RWPE2 (cell line): ENCODE measurements around the gene ADPRS.

Source experiments
- ATAC-seq: fragments of 200-7000 bp; cut with Tn5 transposase; 3 replicates; pipeline ENCODE4 v1.9.1; 2021; ENCODE audit warnings: low read depth
- DNase-seq: peaks from one replicate; pipeline ENCODE4 v3.0.0-alpha.2; 2020; ENCODE audit warnings: low spot score
- H3K27ac ChIP-seq: fragments of 450-650 bp; 2 replicates; pipeline ENCODE4 v1.5.1; 2017; ENCODE audit warnings: mild to moderate bottlenecking; ENCODE audit not compliant: poor library complexity, severe bottlenecking
- H3K27me3 ChIP-seq: fragments of 250-450 bp; sonication (Bioruptor Pico); 2 replicates; pipeline ENCODE4 v1.5.1; 2021; ENCODE audit warnings: mild to moderate bottlenecking, moderate library complexity; ENCODE audit not compliant: insufficient read depth, poor library complexity, severe bottlenecking
- H3K36me3 ChIP-seq: fragments of 250-450 bp; sonication (Bioruptor Pico); 2 replicates; pipeline ENCODE4 v1.5.1; 2020; ENCODE audit warnings: low read depth, mild to moderate bottlenecking, moderate library complexity
- H3K4me1 ChIP-seq: fragments of 250-450 bp; sonication (Bioruptor Pico); 2 replicates; pipeline ENCODE4 v1.5.1; 2021; ENCODE audit warnings: mild to moderate bottlenecking, moderate library complexity; ENCODE audit not compliant: insufficient read depth, poor library complexity, severe bottlenecking
- H3K4me3 ChIP-seq: fragments of 250-450 bp; sonication (Bioruptor Pico); 2 replicates; pipeline ENCODE4 v1.5.1; 2021; ENCODE audit warnings: mild to moderate bottlenecking, moderate library complexity; ENCODE audit not compliant: severe bottlenecking
- H3K9me3 ChIP-seq: fragments of 250-450 bp; sonication (Bioruptor Pico); 2 replicates; pipeline ENCODE4 v1.5.1; 2021; ENCODE audit warnings: mild to moderate bottlenecking, moderate library complexity; ENCODE audit not compliant: severe bottlenecking
- CTCF ChIP-seq: fragments of 450-650 bp; IDR thresholded peaks from one replicate; pipeline ENCODE4 v1.5.1; 2017; ENCODE audit warnings: mild to moderate bottlenecking, moderate library complexity; ENCODE audit not compliant: poor library complexity, severe bottlenecking

The ADPRS gene

GRCh38 chr1:36114371-36114770 is 25.7 kb downstream of the ADPRS start:
- Histone ChIP-seq H3K4me3 (no peak overlapping the region), H3K27ac (no peak overlapping the region), H3K9me3 (no peaks in the 10 kb centered on the region), H3K36me3 (no peaks in the 10 kb centered on the region), H3K4me1 (peaks cover 2% of the 10 kb centered on the region), H3K27me3 (no peaks in the 10 kb centered on the region)
- no peak for ATAC-seq
- no peak for DNase-seq
- no peak for TF ChIP-seq CTCF

DNA sequence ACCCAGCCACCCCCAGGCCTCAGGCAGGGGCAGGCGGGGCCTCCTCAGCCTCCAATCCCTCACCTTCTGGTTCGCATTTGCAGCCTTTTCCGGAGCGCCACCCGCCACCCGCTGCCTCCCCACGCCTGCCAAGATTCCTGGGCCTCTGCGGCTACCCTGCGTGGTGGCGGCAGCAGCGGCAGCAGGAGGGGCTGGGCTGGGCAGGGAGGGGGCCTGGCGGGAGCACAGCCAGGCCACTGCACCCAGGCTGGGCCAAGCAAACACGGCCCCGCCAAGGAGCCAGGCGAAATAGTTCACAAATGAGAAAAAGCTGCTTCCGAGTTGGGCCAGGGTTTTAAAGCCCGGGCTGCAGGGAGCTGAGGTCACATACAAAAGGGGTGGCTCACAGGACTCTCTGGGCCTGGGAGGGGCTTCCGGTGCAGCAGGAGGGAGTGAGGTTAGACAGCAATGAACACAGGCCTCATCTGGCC is 26.5 kb downstream of the ADPRS start:
- DNase-seq (no peak), ATAC-seq (no peak; the same call in 2 of the 3 replicates)
- Histone ChIP-seq H3K4me3 (no peak overlapping the region), H3K27me3 (no peaks in the 10 kb centered on the region), H3K36me3 (no peaks in the 10 kb centered on the region), H3K27ac (no peak overlapping the region), H3K4me1 (no peaks in the 10 kb centered on the region), H3K9me3 (no peaks in the 10 kb centered on the region)
- TF ChIP-seq CTCF: no peak

GRCh38 chr1:36115931-36116330 is 27.2 kb downstream of the ADPRS start:
- no peaks in the 10 kb centered on the region for H3K9me3 ChIP-seq
- no peak overlapping the region for H3K4me3 ChIP-seq
- no peak overlapping the region for H3K27ac ChIP-seq
- DNase-seq (no peak), ATAC-seq (no peak)
- H3K27me3 ChIP-seq: no peaks in the 10 kb centered on the region
- no peaks in the 10 kb centered on the region for H3K36me3 ChIP-seq
- no peaks in the 10 kb centered on the region for H3K4me1 ChIP-seq
- no peak for TF ChIP-seq CTCF

DNA sequence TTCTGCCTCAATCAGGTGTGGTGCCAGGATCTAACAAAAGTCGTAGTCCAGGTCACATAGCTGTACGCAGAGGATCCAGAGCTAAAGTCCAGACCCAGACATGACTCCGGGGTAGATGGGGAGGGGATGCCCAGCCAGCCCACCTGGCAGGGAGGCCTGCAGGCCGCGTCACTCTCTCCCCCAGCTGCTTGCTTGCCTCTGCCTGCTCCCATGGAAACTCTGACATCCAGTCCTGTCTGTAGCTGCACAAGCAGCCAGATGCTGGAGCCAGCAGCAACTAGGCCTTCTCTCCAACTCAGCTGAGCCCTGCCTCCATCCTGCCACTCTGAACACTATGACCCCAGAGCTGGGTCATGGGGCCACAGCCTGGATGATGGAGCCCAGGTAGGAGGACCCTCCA is 28.2 kb downstream of the ADPRS start:
- Histone ChIP-seq H3K4me3 (no peak overlapping the region), H3K27ac (no peak overlapping the region), H3K27me3 (no peaks in the 10 kb centered on the region), H3K36me3 (no peaks in the 10 kb centered on the region), H3K4me1 (no peaks in the 10 kb centered on the region), H3K9me3 (no peaks in the 10 kb centered on the region)
- no peak for TF ChIP-seq CTCF
- ATAC-seq (no peak), DNase-seq (no peak)

DNA sequence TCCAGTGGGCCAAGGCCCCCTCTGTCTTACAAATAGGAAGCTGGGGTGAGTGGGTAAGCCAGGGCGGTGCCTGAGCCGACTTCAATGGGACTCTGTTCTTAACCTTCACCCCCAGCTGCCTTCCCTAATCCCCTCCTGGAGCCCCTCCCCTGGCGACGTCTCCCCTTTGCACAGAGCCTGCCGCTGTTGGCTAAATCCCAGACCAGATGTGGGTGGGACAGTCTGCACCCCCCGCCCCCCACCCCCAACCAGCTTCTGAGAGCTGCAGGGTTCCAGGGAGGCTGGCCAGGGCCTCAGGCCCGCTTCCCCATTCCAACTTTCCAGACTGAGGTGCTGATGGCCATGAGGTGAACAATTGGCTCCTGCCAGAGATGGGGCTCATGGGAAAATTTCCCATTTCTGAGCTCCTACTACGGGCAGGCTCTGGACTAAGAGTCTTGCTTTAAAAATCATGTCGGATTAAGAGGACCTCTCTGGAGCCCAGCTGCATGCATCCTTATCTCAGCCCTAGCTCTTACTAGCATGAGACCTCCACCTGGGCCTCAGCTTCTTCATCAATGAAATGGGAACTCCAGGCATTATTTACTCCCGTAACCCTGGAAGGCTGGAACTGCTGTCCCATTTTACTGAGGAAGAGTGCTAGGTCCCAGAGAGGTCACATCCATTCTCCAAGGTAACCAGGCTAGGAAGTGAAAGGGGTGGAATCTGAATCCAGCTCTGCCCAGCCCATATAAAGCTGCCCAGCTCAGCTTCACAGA is 29.9 kb downstream of the ADPRS start:
- Histone ChIP-seq H3K4me3 (no peak overlapping the region), H3K27me3 (no peaks in the 10 kb centered on the region), H3K9me3 (no peaks in the 10 kb centered on the region), H3K36me3 (no peaks in the 10 kb centered on the region), H3K4me1 (no peaks in the 10 kb centered on the region), H3K27ac (no peak overlapping the region)
- no peak for TF ChIP-seq CTCF
- ATAC-seq (no peak), DNase-seq (no peak)
